Measurements from ENCODE around the gene TRAF6.
"Not testable (repeated sequence)": the region's sequence is repeated elsewhere in the genome, so short reads cannot be mapped to it uniquely, and the experiment has no call there.

Gene TRAF6

DNA sequence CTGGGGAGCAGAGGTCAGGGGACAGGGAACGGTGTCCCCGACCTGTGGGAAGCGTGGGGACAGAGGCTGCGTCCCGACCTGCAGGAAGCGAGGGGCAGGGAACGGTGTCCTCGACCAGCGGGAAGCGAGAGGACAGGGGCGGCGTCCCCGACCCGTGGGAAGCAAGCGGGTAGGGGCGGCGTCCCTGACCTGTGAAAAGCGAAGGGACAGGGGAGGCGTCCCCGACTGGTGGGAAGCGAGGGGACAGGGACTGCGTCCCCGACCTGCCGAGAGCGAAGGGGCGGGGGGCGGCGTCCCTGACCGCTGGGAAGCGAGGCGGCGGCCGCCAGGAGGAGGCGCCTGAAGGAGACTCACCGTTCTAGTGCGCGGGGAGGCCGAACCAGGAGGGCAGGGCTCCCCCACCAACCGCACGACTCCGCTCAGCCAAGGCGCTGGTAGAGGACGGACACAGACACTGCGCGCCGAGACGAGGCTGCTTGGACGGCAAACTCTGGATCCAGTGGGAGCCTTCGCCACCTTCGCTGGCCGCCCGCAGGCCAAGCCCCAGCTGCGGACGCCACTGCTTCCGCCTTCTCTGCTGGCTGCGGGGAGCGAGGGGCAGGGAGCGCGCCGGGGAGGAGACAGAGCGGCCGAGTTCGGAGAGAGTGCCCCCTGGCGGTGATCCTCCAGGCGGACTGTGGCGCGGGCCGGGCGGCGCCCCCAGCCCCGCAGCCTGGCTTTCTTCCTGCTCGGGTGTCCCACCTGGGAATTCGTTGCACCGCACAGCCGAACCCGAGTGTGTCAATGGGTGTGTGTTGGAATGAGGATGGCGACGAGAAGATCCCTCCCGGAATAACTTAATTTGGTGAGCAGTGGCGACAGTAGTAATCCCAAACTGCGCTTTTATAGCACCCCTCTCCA, at the start of gene TRAF6:
Gene TRAF6, minus strand, starts transcription at position 579 of the 900 bp plus-strand sequence. CDS start 8,757 bp downstream, outside the sequence.
- peak; percentile 67 for DNase-seq

- no peak for DNase-seq
These were observed 48.7 kb upstream of the TRAF6 start for GRCh38 chr11:36558571-36559413.

DNA sequence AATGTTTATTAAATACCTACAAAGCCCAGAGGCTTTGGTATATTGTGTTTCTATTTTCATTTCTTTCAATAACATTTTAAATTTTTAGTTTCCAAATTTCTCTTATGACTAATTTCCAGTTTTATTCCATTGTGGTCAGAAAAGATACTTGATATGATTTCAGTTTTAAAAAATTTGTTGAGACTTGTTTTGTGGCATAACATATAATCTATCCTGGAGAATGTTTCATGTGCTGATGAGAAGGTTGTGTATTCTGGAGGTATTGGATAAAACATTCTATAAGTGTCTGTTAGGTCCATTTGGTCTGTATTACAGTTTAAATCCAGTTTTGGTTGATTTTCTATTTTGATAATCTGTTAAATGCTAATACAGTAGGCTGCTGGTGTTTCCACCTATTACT, 47.9 kb upstream of the TRAF6 start:
- no peak for DNase-seq

DNA sequence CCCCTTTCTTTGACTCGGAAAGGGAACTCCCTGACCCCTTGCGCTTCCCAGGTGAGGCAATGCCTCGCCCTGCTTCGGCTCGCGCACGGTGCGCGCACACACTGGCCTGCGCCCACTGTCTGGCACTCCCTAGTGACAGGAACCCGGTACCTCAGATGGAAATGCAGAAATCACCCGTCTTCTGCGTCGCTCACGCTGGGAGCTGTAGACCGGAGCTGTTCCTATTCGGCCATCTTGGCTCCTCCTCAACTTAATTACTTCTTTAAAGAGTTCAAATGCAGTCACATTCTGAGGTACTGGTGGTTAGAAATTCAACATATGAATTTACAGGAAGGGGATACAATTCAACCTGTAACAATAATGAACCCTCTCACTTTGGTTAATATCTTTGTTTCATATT, 47.3 kb upstream of the TRAF6 start:
- DNase-seq: not testable (repeated sequence)

DNA sequence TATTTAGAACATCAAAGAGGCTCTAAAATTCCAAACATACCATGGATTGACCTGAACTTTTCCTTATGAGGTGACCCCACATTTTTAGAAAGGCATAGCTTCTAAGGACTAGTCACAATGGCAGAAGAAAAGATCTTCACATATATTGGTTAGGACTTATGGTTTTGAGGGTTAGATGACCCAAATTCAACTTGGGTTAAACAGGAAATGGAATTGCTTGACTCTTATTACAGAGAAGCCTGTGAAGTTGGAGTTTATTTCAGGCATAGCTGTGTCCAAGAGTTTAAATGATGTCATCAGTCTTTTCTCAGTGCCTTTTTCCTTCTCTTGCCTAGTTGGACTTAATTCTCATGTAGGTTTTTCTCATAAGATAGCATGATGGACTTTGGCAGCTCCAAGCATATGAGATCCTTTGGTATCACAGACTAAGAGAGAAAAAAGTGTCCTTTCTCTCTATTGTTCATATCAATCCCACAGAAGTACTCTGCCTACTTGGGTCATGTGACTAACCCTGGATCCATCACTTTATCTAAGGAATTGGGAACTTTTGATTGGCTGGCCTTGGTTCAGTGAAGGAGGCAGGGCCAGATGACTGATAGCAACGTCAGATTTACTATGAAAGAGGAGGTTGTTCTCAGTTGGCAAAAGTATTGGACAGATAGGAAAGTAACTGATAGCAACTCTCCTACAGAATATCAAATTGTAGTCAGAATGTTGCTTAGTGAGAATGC, 40.5 kb upstream of the TRAF6 start:
- no peak for DNase-seq

- DNase-seq: no peak
These were observed 30.9 kb upstream of the TRAF6 start for GRCh38 chr11:36540998-36541397.

DNA sequence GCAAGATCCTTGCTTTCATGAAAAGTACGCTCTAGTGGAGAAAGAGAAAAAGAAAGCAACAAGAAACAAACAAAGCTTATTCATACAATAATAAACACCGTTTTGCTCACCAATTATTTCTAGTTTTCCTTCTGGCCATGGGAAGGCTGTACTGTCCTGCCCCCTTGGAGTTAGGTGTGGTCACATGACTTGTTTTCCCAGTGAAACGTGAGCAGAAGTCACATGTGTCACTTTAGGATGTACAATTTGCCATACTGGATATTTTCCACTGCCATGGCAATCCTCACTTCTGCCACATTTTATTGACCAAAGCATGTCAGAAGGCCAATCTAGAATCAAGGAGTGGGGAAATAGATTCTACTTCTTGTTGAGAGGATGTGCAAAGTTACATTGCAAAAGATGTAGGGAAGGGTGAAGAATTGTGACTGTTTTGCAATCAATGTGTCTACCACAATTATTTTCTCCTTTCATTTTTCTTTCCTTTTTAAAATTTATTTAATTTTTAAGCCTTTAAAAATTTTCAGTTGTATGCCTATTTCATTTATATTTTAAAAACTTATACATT, 24.3 kb upstream of the TRAF6 start:
- DNase-seq: no peak

GRCh38 chr11:36532941-36533601, 23.0 kb upstream of the TRAF6 start:
- no peak for DNase-seq

DNA sequence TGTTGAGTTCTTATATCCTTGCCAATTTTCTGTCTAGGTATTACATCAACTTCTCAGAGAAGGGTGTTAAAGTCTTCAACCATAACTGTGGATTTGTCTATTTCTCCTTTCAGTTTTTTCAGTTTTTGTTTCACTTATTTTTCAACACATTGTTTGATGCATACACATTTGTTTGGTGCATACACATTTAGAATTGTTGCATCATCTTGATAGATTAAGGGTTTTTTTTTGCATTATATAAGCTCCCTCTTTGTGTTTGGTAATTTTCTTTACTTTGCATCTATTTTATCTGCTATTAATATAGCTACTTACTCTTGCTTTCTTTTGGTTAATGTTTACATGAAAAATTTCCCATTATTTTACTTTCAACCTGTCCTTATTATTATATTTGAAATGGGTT, 20.8 kb upstream of the TRAF6 start:
- DNase-seq: no peak

- DNase-seq: no peak
These were observed 3.9 kb upstream of the TRAF6 start for GRCh38 chr11:36513965-36514364.

- DNase-seq: no peak
These were observed 1.9 kb upstream of the TRAF6 start for GRCh38 chr11:36512016-36512415.

- not testable (repeated sequence) for DNase-seq
These were observed 990 bp upstream of the TRAF6 start for GRCh38 chr11:36511062-36511461.

GRCh38 chr11:36510594-36510942, 496 bp upstream of the TRAF6 start:
- DNase-seq: no peak

GRCh38 chr11:36509201-36509639, 852 bp downstream of the TRAF6 start:
- DNase-seq: no peak

DNA sequence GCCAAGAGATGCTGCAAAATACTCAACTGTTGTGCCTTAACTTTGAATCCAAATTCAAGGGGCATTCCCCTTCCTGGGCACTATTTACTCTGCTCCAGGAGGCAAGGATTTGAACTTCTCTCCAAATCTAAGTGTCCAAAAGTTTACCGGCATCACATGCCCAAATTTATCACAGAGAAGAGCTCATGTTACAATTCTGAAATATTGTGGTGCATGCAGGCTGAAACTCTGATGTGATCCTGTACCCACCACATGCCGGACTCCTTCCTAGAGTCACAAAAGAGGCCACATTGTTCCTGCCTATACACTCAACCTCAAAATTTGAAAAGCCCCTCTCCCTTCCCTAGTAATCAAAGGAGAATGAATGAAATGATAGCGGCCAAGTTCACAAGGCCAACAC, 1.3 kb downstream of the TRAF6 start:
- DNase-seq: no peak

DNA sequence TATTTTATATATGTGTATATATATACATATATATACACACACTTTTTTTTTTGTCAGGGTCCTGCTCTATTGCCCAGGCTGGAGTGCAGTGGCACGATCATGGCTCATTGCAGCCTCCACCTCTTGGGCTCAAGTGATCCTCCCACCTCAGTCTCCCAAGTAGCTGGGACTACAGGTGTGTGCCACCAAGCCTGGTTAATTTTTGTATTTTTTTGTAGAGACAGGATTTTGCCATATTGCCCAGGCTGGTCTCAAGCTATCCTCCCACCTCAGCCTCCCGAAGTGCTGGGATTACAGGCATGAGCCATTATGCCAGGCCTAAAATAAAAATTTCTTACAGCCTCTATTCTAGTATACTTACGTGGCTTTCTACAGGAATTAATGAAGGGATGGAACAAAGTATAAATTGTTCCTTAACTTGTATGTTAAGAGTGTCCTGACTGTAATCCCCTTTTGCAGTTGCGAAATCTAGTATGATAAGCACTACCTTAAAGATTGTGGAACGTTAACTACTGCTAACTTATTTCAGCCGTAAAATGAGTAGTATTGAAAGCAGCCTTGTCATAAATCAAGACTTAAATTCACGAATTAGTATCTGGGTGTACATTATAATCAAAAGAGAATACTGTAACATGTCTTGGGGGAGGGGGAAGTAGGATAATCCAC, 2.1 kb downstream of the TRAF6 start:
- DNase-seq: no peak

GRCh38 chr11:36501236-36501635, 8.8 kb downstream of the TRAF6 start:
- DNase-seq: no peak

DNA sequence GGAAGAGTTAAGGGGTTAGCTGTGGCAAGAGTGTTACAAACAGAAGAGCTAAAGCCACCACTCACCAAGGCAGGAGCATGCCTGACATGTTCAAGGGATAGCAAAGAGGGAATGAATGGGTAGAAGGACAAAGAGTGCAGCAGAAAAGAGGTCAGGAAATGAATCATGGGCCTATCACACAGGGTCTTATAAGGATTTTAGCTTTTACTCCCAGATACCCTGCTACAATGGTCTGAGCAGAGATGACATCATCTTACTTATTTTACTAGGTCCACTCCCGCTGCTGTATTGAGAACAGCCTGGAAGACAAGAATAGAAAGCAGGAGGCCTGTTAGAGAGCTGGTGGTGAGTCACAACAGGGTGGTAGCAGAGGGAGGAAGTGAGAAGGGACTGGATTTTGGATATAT, 9.8 kb downstream of the TRAF6 start:
- no peak for DNase-seq

DNA sequence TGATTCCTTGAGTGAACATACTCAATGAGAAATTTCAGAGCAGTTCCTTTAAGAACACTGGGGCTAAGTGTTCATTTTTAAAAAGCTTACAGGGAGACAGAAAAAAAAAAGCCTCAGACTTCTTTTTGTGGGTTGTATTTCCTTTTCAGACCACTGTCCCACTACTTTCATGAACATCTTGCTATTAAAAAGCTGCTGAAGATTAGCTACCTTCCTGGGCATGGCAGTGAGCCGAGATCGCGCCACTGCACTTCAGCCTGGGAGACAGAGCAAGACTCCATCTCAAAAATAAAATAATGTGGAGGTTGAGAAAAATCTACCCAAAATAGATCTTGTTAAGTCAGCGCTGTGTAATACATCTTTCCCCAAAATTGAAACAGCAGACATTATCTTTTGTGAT, 10.8 kb downstream of the TRAF6 start:
- DNase-seq: no peak

- no peak for DNase-seq
These were observed 11.4 kb downstream of the TRAF6 start for GRCh38 chr11:36498721-36499120.

- no peak for DNase-seq
These were observed 16.7 kb downstream of the TRAF6 start for GRCh38 chr11:36493332-36493731.

Measured in NCI-H2029 treated with DMSO at 0.1 percent for 48 hours (cell line).